Activated T-cell treated with anti-CD3 and anti-CD28 coated beads, Interleukin-2, amount 50 U/mL, for 24 hours (primary cell): ENCODE results near the gene KCNIP4.
A peak's percentile ranks its signal among the peaks of the same experiment; 100 is the strongest.

Experiments
- DNase-seq: peaks from one replicate; pipeline ENCODE4 v3.0.0-alpha.2; 2020
- H3K27ac Mint-ChIP-seq: 2 replicates; pipeline ENCODE4 v1.8.0; 2020; ENCODE audit warnings: mild to moderate bottlenecking, mixed read lengths
- H3K27me3 Mint-ChIP-seq: 2 replicates; pipeline ENCODE4 v1.8.0; 2020; ENCODE audit warnings: mixed read lengths
- H3K36me3 Mint-ChIP-seq: 2 replicates; pipeline ENCODE4 v1.8.0; 2020; ENCODE audit warnings: low read depth, mixed read lengths
- H3K4me1 Mint-ChIP-seq: 2 replicates; pipeline ENCODE4 v1.8.0; 2020; ENCODE audit warnings: low read depth, mixed read lengths
- H3K4me3 Mint-ChIP-seq: 2 replicates; pipeline ENCODE4 v1.8.0; 2020; ENCODE audit warnings: mild to moderate bottlenecking, moderate library complexity, mixed read lengths
- H3K9me3 Mint-ChIP-seq: 2 replicates; pipeline ENCODE4 v1.8.0; 2020; ENCODE audit warnings: mixed read lengths

Gene KCNIP4

GRCh38 chr4:21953653-21954052 lies 5.1 kb upstream of the KCNIP4 start:
- Mint-ChIP-seq H3K9me3 (peaks cover 2% of the 10 kb centered on the region), H3K27ac (no peak overlapping the region), H3K36me3 (no peaks in the 10 kb centered on the region), H3K4me1 (no peaks in the 10 kb centered on the region), H3K4me3 (no peak overlapping the region), H3K27me3 (peaks cover 11% of the 10 kb centered on the region)
- no peak for DNase-seq

GRCh38 chr4:21952549-21952948 lies 4.0 kb upstream of the KCNIP4 start:
- Mint-ChIP-seq H3K36me3 (no peaks in the 10 kb centered on the region), H3K27me3 (peaks cover 21% of the 10 kb centered on the region), H3K4me3 (no peak overlapping the region), H3K9me3 (peaks cover 6% of the 10 kb centered on the region), H3K27ac (no peak overlapping the region), H3K4me1 (peaks cover 3% of the 10 kb centered on the region)
- DNase-seq = no peak

- Mint-ChIP-seq H3K27me3 (peaks cover 36% of the 10 kb centered on the region), H3K4me3 (no peak overlapping the region), H3K4me1 (peaks cover 3% of the 10 kb centered on the region), H3K9me3 (peaks cover 6% of the 10 kb centered on the region), H3K27ac (no peak overlapping the region), H3K36me3 (no peaks in the 10 kb centered on the region)
- DNase-seq = no peak
Measured at GRCh38 chr4:21949073-21949457, 493 bp upstream of the KCNIP4 start.

- Mint-ChIP-seq H3K9me3 (peaks cover 6% of the 10 kb centered on the region), H3K4me1 (peaks cover 3% of the 10 kb centered on the region), H3K27me3 (peaks cover 36% of the 10 kb centered on the region), H3K27ac (no peak overlapping the region), H3K4me3 (no peak overlapping the region), H3K36me3 (no peaks in the 10 kb centered on the region)
- no peak for DNase-seq
Measured at GRCh38 chr4:21947791-21948346, 703 bp downstream of the KCNIP4 start.

GRCh38 chr4:21946858-21947257 lies 1.7 kb downstream of the KCNIP4 start:
- no peak overlapping the region for H3K4me3 Mint-ChIP-seq
- peaks cover 6% of the 10 kb centered on the region for H3K9me3 Mint-ChIP-seq
- peaks cover 3% of the 10 kb centered on the region for H3K4me1 Mint-ChIP-seq
- DNase-seq = no peak
- H3K27ac Mint-ChIP-seq = no peak overlapping the region
- H3K36me3 Mint-ChIP-seq = no peaks in the 10 kb centered on the region
- H3K27me3 Mint-ChIP-seq = peaks cover 36% of the 10 kb centered on the region

- Mint-ChIP-seq H3K4me1 (no peaks in the 10 kb centered on the region), H3K4me3 (no peak overlapping the region), H3K27me3 (no peaks in the 10 kb centered on the region), H3K9me3 (peaks cover 2% of the 10 kb centered on the region), H3K36me3 (no peaks in the 10 kb centered on the region), H3K27ac (no peak overlapping the region)
- no peak for DNase-seq
Measured at GRCh38 chr4:21921526-21922180, 26.9 kb downstream of the KCNIP4 start.

GRCh38 chr4:21915761-21916160 lies 32.8 kb downstream of the KCNIP4 start:
- DNase-seq = no peak
- Mint-ChIP-seq H3K27ac (no peak overlapping the region), H3K4me1 (no peaks in the 10 kb centered on the region), H3K4me3 (no peak overlapping the region), H3K9me3 (peaks cover 11% of the 10 kb centered on the region), H3K36me3 (no peaks in the 10 kb centered on the region), H3K27me3 (no peaks in the 10 kb centered on the region)

- no peaks in the 10 kb centered on the region for H3K36me3 Mint-ChIP-seq
- no peaks in the 10 kb centered on the region for H3K27me3 Mint-ChIP-seq
- no peak for DNase-seq
- H3K4me1 Mint-ChIP-seq = no peaks in the 10 kb centered on the region
- peaks cover 9% of the 10 kb centered on the region for H3K9me3 Mint-ChIP-seq
- no peak overlapping the region for H3K27ac Mint-ChIP-seq
- H3K4me3 Mint-ChIP-seq = no peak overlapping the region
Measured at GRCh38 chr4:21901831-21902230, 46.7 kb downstream of the KCNIP4 start.

GRCh38 chr4:21901281-21901680 lies 47.3 kb downstream of the KCNIP4 start:
- no peak for DNase-seq
- Mint-ChIP-seq H3K9me3 (peaks cover 9% of the 10 kb centered on the region), H3K27me3 (no peaks in the 10 kb centered on the region), H3K4me1 (no peaks in the 10 kb centered on the region), H3K27ac (no peak overlapping the region), H3K36me3 (no peaks in the 10 kb centered on the region), H3K4me3 (no peak overlapping the region)

- no peaks in the 10 kb centered on the region for H3K36me3 Mint-ChIP-seq
- H3K27ac Mint-ChIP-seq = no peak overlapping the region
- H3K4me3 Mint-ChIP-seq = no peak overlapping the region
- no peak for DNase-seq
- no peaks in the 10 kb centered on the region for H3K4me1 Mint-ChIP-seq
- no peaks in the 10 kb centered on the region for H3K27me3 Mint-ChIP-seq
- peaks cover 6% of the 10 kb centered on the region for H3K9me3 Mint-ChIP-seq
Measured at GRCh38 chr4:21900211-21900610, 48.4 kb downstream of the KCNIP4 start.

- no peaks in the 10 kb centered on the region for H3K27me3 Mint-ChIP-seq
- no peak overlapping the region for H3K4me3 Mint-ChIP-seq
- no peak overlapping the region for H3K27ac Mint-ChIP-seq
- no peaks in the 10 kb centered on the region for H3K4me1 Mint-ChIP-seq
- no peaks in the 10 kb centered on the region for H3K36me3 Mint-ChIP-seq
- H3K9me3 Mint-ChIP-seq = peaks cover 15% of the 10 kb centered on the region
- DNase-seq = no peak
Measured at GRCh38 chr4:21898101-21898500, 50.5 kb downstream of the KCNIP4 start.

- no peak overlapping the region for H3K27ac Mint-ChIP-seq
- H3K36me3 Mint-ChIP-seq = no peaks in the 10 kb centered on the region
Measured at GRCh38 chr4:21896767-21897166, 51.8 kb downstream of the KCNIP4 start.

GRCh38 chr4:21893136-21893535 lies 55.4 kb downstream of the KCNIP4 start:
- Mint-ChIP-seq H3K9me3 (peaks cover 17% of the 10 kb centered on the region), H3K4me3 (no peak overlapping the region), H3K4me1 (peaks cover 4% of the 10 kb centered on the region), H3K27me3 (no peaks in the 10 kb centered on the region), H3K27ac (no peak overlapping the region), H3K36me3 (no peaks in the 10 kb centered on the region)
- DNase-seq = no peak

More at GRCh38 chr4:21896767-21897166, 51.8 kb downstream of the KCNIP4 start:
- no peaks in the 10 kb centered on the region for H3K4me1 Mint-ChIP-seq
- DNase-seq = no peak
- H3K4me3 Mint-ChIP-seq = no peak overlapping the region
- H3K9me3 Mint-ChIP-seq = peaks cover 15% of the 10 kb centered on the region
- no peaks in the 10 kb centered on the region for H3K27me3 Mint-ChIP-seq

GRCh38 chr4:21890231-21890630 lies 58.3 kb downstream of the KCNIP4 start:
- DNase-seq = no peak
- Mint-ChIP-seq H3K36me3 (no peaks in the 10 kb centered on the region), H3K9me3 (peaks cover 14% of the 10 kb centered on the region), H3K27me3 (no peaks in the 10 kb centered on the region), H3K4me3 (no peak overlapping the region), H3K4me1 (peaks cover 10% of the 10 kb centered on the region), H3K27ac (no peak overlapping the region)

GRCh38 chr4:21888195-21888976 lies 60.2 kb downstream of the KCNIP4 start:
- peak overlapping the region; percentile 86 for H3K27ac Mint-ChIP-seq

More at GRCh38 chr4:21888195-21888976, 60.2 kb downstream of the KCNIP4 start:
- Mint-ChIP-seq H3K4me3 (no peak overlapping the region), H3K27me3 (no peaks in the 10 kb centered on the region), H3K4me1 (peaks cover 10% of the 10 kb centered on the region), H3K9me3 (peaks cover 14% of the 10 kb centered on the region), H3K36me3 (no peaks in the 10 kb centered on the region)
- DNase-seq = no peak
